Measurements from ENCODE around the gene CERS4.
A peak's percentile ranks its signal among the peaks of the same experiment; 100 is the strongest.
"Not testable (repeated sequence)": the region's sequence is repeated elsewhere in the genome, so short reads cannot be mapped to it uniquely, and the experiment has no call there.

Gene CERS4

DNA sequence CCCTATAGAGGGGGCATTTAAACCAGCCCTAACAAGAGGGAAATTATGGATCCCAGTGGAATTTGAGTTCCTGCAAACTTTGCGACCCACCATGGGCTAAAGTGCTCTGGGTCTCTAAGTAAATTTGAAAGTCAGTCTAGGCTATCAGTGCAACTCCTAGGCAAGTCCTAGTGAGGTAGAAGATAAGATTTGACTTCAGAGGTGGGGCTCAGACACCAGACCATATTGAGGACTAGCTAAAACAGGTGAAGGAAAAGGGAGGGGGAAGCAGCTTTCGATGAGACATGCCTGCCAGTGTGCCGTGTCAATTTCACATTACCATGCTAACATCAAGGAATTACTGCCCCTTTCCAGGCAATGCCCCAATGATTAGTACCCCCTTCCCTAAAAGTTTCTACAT, 60.6 kb downstream of the CERS4 start:
- DNase-seq: no peak

DNA sequence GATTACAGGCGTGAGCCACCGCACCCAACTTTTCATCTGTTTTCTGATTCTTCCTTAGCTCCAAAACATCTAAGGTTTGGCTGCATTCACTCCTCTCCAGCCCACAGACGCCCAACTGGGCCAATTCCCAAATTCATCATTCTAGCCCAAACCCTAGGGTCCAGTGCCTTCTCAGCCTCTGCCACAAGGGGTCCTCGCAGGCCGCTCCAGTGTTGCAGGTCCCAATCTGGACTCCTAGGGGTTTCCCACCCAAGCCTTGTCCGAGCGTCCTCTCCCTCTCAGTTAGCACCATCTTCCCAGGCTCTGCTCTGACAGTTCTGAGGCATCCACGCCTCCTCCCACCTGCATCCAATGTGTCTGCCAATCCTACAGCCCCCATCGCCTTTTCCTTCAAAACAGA, 67.3 kb downstream of the CERS4 start:
- not testable (repeated sequence) for DNase-seq

GRCh38 chr19:8291337-8291736, 82.2 kb downstream of the CERS4 start:
- not testable (repeated sequence) for DNase-seq

DNA sequence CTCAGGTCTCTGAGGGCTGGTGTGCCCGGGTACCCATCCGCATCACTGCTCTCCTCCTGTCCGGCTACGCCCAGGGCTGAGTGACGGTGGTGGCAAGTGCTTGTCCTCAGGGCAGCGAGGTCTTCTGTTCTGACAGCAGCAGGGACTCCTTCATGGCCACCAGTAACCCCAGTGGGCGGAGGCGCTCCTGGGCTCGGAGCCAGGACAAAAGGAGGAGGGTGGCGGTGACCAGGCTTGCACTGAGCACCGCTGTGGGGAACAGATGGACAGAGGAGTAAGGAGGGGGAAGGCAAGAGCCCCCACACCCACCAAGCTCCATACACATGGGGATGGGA, 93.2 kb downstream of the CERS4 start:
- DNase-seq: no peak

DNA sequence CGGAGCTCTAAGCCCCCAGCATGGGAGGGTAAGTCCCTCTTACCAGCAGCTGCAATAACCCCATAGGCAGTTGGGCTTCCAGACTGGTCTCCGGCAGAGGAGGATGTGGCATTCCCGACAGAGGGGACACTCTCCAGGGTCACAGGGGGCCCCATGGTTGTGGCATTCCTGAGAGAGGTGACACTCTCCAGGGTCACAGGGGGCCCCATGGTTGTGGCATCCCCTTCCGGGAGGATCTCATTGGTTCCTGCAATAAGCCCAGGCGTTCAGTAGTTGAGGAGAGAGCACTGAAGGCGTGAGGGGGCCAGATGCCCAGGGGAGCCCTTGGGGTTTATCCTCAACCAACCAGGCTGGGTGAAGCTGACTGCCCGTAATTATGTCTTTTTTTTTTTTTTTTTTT, 93.6 kb downstream of the CERS4 start:
- DNase-seq: no peak

DNA sequence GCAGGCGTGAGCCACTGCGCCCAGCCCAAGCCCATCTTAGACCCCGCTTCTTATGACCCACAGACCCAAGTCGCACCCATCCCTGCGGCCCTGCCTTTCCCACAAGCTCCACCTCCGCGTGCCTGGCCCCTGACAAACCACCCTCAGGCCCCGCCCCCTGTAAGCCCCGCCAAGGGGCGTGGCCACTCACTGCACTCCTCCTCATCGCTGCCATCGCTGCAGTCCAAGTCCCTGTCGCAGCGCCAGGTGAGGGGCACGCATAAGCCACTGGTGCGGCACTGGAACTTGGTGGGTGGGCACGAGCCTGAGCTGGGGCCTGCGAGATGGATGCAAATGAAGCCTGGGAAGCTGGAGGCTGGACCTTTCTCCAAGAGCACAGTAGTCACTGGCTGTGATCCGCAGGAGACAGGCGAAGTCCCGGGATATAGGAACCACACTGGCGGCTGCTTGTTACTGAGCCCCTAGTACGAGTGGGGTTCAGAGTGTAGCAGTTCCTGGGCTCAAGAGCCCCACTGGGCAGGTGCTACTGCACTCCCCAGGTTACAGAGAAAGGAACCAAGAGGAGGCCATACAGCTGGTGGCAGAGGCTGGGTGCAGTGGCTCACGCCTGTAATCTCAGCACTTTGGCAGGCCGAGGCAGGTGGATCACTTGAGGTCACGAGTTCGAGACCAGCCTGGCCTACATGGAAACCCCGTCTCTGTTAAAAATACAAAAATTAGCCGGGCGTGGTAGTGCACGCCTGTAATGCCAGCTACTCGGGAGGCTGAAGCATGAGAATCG, 95.9 kb downstream of the CERS4 start:
- peak in 1 of 2 experiments; percentile 11 for DNase-seq

- DNase-seq: no peak
These were observed 96.6 kb downstream of the CERS4 start for GRCh38 chr19:8305798-8306197.

- no peak for DNase-seq
These were observed 97.3 kb downstream of the CERS4 start for GRCh38 chr19:8306235-8307054.

- DNase-seq: no peak
These were observed 98.3 kb downstream of the CERS4 start for GRCh38 chr19:8307400-8307964.

- peak; percentile 61 to 82 for DNase-seq
These were observed 99.0 kb downstream of the CERS4 start, which contains the start of gene CD320 for GRCh38 chr19:8307965-8308866. CD320 (minus strand) TSS chr19:8308358; CDS start chr19:8308290, 68 bp downstream.

DNA sequence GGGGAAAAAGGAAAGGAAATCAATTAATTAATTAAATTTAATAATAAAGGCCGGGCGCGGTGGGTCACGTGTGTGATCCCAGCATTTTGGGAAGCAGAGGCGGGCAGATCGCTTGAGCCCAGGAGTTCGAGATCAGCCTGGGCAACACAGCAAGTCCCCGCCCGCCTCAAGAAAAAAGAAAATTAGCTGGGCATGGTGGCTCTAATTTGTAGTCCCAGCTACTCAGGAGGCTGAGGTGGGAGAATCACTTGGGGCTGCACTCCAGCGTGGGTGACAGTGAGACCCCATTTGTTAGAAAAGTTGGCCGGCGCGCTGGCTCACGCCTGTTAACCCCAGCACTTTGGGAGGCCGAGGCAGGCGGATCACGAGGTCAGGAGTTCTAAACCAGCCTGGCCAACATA, 99.7 kb downstream of the CERS4 start:
- no peak for DNase-seq

DNA sequence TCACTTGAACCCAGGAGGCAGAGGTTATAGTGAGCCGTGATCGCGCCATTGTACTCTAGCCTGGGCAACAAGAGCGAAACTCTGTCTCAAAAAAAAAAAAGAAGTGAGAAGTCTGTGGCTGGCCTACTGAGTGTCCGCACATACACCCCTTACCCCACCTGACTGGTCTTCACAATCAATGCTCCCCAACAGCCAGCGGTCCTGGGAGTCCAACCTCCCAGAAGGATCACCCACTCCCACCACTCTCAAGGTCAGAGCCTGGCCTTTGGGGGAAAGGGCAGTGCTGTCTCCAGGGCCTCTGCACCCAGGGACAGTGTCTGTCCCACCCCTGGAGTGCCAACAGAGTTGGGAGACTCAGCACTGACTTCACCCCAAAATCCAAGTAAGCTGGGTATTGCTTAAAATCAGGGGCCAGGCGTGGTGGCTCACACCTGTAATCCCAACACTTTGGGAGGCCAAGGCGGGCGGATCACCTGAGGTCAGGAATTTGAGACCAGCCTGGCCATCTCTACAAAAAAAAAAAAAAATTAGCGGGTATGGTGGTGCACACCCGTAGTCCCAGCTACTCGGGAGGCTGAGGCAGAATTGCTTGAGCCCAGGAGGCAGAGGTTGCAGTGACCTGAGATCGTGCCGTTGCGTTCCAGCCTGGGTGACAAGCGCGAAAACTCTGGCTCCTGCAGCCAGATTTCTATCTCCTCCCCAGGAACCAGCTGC, 101.3 kb downstream of the CERS4 start:
- DNase-seq: no peak

DNA sequence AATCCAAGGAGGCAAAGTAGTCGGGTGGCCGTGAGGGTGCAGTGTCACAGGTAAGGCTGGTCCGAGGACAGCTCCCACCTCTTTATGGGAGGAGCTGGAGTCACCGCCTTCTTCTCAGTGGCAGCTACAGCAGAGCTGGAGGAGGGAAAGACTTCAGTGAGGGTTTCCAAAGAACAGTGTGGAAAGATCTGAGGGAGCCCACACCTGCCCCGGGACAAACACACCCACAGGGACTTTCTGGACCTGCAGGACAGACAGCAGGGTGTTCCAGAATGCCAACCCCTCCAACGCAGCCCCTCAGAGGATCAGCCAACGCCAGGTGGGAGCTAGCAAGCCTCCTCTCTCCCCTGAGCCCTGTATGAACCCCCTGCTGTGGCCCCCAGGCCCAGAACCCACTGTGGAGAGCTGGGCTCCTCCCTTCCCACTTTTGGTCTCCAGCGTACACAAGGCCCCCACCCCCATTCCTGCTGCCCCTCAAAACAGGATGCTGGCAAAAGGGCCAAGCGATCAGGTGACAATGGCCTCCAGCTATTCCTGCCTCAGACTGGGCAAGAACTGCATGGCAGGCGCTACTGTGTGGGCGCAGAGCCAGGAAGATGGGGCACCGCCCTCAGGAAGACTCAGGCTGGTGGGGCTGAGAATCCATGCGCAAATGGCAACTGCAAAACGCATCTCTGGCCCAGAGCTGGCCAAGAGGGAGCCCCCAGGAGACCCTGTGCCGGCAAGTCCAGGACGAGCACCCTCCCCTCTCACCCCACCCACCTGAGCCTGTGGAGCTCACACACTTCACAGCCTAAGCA, 102.5 kb downstream of the CERS4 start:
- no peak for DNase-seq

Data from NCI-H1930 (cell line).